Measurements from ENCODE around the gene PKP2. TPM values are rescaled to one million over a fixed set of nuclear protein-coding genes. Genes with fewer than 3 reads are reported as not detected.

The PKP2 gene
- total and polyA plus RNA-seq, 4 donors: 8.6 to 35.7 (median 12.8) TPM

GRCh38 chr12:32788405-32788804, 108.2 kb downstream of the PKP2 start:
- Histone ChIP-seq H3K27me3 (ENCODE audit: control insufficient read depth in 4 of 4, insufficient read depth in 4 of 4, low read length in 3 of 4) (no peaks in the 10 kb centered on the region), H3K4me3 (ENCODE audit: low read depth in 1 of 3, low read length in 3 of 3) (no peak overlapping the region), H3K4me1 (ENCODE audit: control insufficient read depth in 4 of 4, insufficient read depth in 4 of 4, low read length in 3 of 4) (no peaks in the 10 kb centered on the region), H3K9me3 (ENCODE audit: control insufficient read depth in 4 of 4, low read length in 3 of 4) (no peaks in the 10 kb centered on the region), H3K27ac (ENCODE audit: low read depth in 1 of 2, low read length in 2 of 2) (no peak overlapping the region), H3K36me3 (ENCODE audit: control insufficient read depth in 4 of 4, insufficient read depth in 3 of 4, low read depth in 1 of 4, low read length in 3 of 4) (peaks cover 0 to 22% (median 8%) of the 10 kb centered on the region in 4 donors), H3K9ac (ENCODE audit: low read depth in 1 of 2, low read length in 2 of 2) (no peak overlapping the region)
- 77% methylated on average over 4 of the region's 4 CpGs for WGBS
- no peak for DNase-seq (ENCODE audit: low spot score)
- TF ChIP-seq MAX (IDR thresholded peaks at IDR 0.05) (no peak), CTCF (IDR thresholded peaks at IDR 0.05; ENCODE audit: low read depth, low read length, missing input control) (no peak), HNF4A (conservative IDR thresholded peaks at IDR 0.05) (no peak), ATF3 (IDR thresholded peaks at IDR 0.05) (no peak), YY1 (IDR thresholded peaks at IDR 0.05) (no peak), NR2F2 (IDR thresholded peaks at IDR 0.05) (no peak), RXRA (IDR thresholded peaks at IDR 0.05) (no peak), RAD21 (IDR thresholded peaks at IDR 0.05) (no peak), FOXA1 (IDR thresholded peaks at IDR 0.05) (no peak), GABPA (IDR thresholded peaks at IDR 0.05 in 1 of 2, conservative IDR thresholded peaks at IDR 0.05 in 1 of 2) (no peak), JUND (IDR thresholded peaks at IDR 0.05) (no peak), SP1 (IDR thresholded peaks at IDR 0.05) (no peak), ZBTB33 (IDR thresholded peaks at IDR 0.05) (no peak), REST (IDR thresholded peaks at IDR 0.05) (no peak), HNF4G (IDR thresholded peaks at IDR 0.05) (no peak), TAF1 (conservative IDR thresholded peaks at IDR 0.05) (no peak)

- Histone ChIP-seq H3K27ac (ENCODE audit: low read depth in 1 of 2, low read length in 2 of 2) (no peak overlapping the region), H3K9ac (ENCODE audit: low read depth in 1 of 2, low read length in 2 of 2) (no peak overlapping the region), H3K4me3 (ENCODE audit: low read depth in 1 of 3, low read length in 3 of 3) (no peak overlapping the region), H3K9me3 (ENCODE audit: control insufficient read depth in 4 of 4, low read length in 3 of 4) (no peaks in the 10 kb centered on the region), H3K36me3 (ENCODE audit: control insufficient read depth in 4 of 4, insufficient read depth in 3 of 4, low read depth in 1 of 4, low read length in 3 of 4) (peaks cover 0 to 8% (median 2%) of the 10 kb centered on the region in 4 donors), H3K27me3 (ENCODE audit: control insufficient read depth in 4 of 4, insufficient read depth in 4 of 4, low read length in 3 of 4) (no peaks in the 10 kb centered on the region), H3K4me1 (ENCODE audit: control insufficient read depth in 4 of 4, insufficient read depth in 4 of 4, low read length in 3 of 4) (no peaks in the 10 kb centered on the region)
- WGBS: 95% methylated on average over 5 of the region's 5 CpGs
- DNase-seq (ENCODE audit: low spot score): no peak
- TF ChIP-seq RAD21 (IDR thresholded peaks at IDR 0.05) (no peak), MAX (IDR thresholded peaks at IDR 0.05) (no peak), REST (IDR thresholded peaks at IDR 0.05) (no peak)
Observed at GRCh38 chr12:32785557-32785956, 111.0 kb downstream of the PKP2 start.

Data from liver (tissue), 9 donors.